ENCODE data around the gene TNFRSF12A. TPM values are rescaled to one million over a fixed set of nuclear protein-coding genes. Genes with fewer than 3 reads are reported as not detected.

TNFRSF12A gene
- total RNA-seq, 2 experiments from 2014 or later: 1.8 to 1.9 TPM

GRCh38 chr16:3012828-3013420 is 7.2 kb upstream of the TNFRSF12A start, which contains the start of gene CLDN9:
CLDN9 (plus strand) TSS chr16:3012923; CDS start chr16:3013363, 440 bp downstream.
- Mint-ChIP-seq H3K9me3 (no peaks in the 10 kb centered on the region), H3K4me1 (ENCODE audit: low read depth) (peaks cover 10% of the 10 kb centered on the region), H3K36me3 (ENCODE audit: low read depth) (no peaks in the 10 kb centered on the region), H3K27me3 (peaks cover 22% of the 10 kb centered on the region), H3K4me3 (no peak within 1 kb of the TSS), H3K27ac (no peak within 1 kb of the TSS)
- ATAC-seq (ENCODE audit: poor library complexity): peak; percentile 68
- Histone ChIP-seq H3K36me3 (ENCODE audit: insufficient read depth, low read length) (no peaks in the 10 kb centered on the region), H3K9me3 (ENCODE audit: control insufficient read depth in 1 of 2, insufficient read depth in 1 of 2, low read length in 2 of 2) (peaks cover 0 to 10% of the 10 kb centered on the region in 2 experiments), H3K4me1 (ENCODE audit: insufficient read depth, low read length) (peaks cover 35% of the 10 kb centered on the region), H3K27ac (ENCODE audit: low read depth in 1 of 2, low read length in 2 of 2) (no peak within 1 kb of the TSS), H3K4me3 (ENCODE audit: low read length) (no peak within 1 kb of the TSS), H3K27me3 (ENCODE audit: control insufficient read depth in 1 of 2, insufficient read depth in 2 of 2, low read length in 2 of 2) (peaks cover 10 to 11% of the 10 kb centered on the region in 2 experiments)
- ChIA-PET CTCF (no interaction called here), POLR2A (no interaction called here)
- intact Hi-C loops (cut with DNase I, micrococcal nuclease): no loop called here
- peak in 2 of 14 experiments; percentile 15 to 25 for DNase-seq
- TF ChIP-seq, protein P1, sequence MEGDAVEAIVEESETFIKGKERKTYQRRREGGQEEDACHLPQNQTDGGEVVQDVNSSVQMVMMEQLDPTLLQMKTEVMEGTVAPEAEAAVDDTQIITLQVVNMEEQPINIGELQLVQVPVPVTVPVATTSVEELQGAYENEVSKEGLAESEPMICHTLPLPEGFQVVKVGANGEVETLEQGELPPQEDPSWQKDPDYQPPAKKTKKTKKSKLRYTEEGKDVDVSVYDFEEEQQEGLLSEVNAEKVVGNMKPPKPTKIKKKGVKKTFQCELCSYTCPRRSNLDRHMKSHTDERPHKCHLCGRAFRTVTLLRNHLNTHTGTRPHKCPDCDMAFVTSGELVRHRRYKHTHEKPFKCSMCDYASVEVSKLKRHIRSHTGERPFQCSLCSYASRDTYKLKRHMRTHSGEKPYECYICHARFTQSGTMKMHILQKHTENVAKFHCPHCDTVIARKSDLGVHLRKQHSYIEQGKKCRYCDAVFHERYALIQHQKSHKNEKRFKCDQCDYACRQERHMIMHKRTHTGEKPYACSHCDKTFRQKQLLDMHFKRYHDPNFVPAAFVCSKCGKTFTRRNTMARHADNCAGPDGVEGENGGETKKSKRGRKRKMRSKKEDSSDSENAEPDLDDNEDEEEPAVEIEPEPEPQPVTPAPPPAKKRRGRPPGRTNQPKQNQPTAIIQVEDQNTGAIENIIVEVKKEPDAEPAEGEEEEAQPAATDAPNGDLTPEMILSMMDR (IDR thresholded peaks at IDR 0.05): no peak

- Histone ChIP-seq H3K27ac (ENCODE audit: low read depth in 1 of 2, low read length in 2 of 2) (no peak overlapping the region), H3K36me3 (ENCODE audit: insufficient read depth, low read length) (no peaks in the 10 kb centered on the region), H3K4me3 (ENCODE audit: low read length) (no peak overlapping the region), H3K4me1 (ENCODE audit: insufficient read depth, low read length) (peaks cover 35% of the 10 kb centered on the region), H3K9me3 (ENCODE audit: control insufficient read depth in 1 of 2, insufficient read depth in 1 of 2, low read length in 2 of 2) (peaks cover 0 to 10% of the 10 kb centered on the region in 2 experiments), H3K27me3 (ENCODE audit: control insufficient read depth in 1 of 2, insufficient read depth in 2 of 2, low read length in 2 of 2) (peaks cover 10 to 12% of the 10 kb centered on the region in 2 experiments)
- Mint-ChIP-seq H3K4me3 (no peak overlapping the region), H3K9me3 (no peaks in the 10 kb centered on the region), H3K27me3 (peaks cover 18% of the 10 kb centered on the region), H3K27ac (no peak overlapping the region), H3K4me1 (ENCODE audit: low read depth) (peaks cover 7% of the 10 kb centered on the region), H3K36me3 (ENCODE audit: low read depth) (no peaks in the 10 kb centered on the region)
- ChIA-PET POLR2A (no interaction called here), CTCF (no interaction called here)
- ATAC-seq (ENCODE audit: poor library complexity) (no peak), DNase-seq (no peak)
- intact Hi-C loops (cut with DNase I, micrococcal nuclease): no loop called here
- TF ChIP-seq, protein P1 (IDR thresholded peaks at IDR 0.05): no peak
Measured at GRCh38 chr16:3013491-3013951, 6.6 kb upstream of the TNFRSF12A start.

DNA sequence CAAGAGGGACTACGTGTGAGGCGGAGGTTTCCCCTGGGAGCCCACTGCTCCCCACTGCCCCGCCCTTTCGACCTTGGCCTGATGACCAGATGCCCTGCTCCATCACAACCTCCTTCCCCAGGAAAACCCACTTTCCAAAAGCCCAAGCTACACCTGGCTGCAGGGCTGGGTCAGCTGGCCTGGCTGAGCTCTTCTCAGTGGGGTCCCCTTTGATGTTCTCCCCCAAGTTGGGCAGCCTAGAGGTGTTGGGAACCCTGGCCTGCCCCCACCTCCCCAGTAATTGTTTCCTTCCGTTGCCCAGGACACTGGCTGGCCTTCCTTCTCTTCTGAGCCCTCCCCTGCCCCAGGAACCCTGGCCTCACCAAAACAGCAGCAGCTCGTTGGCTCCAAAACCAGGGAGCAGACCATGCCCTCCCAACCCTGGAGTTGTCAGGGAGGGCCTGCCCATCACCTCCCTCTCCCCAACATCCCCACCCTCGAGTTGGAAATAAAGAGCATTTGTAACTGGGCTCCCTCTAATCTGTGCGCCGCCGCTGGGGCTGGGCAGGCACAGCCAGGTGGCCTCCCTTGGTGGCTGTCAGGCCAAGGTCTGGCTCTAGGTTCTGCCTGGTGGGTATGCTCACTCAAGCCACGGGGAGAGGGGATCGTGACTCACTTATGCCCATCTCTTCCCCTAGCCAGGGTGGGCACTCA is 6.0 kb upstream of the TNFRSF12A start:
- H3K4me3 Mint-ChIP-seq: no peak overlapping the region
- H3K9me3 ChIP-seq (ENCODE audit: control insufficient read depth in 1 of 2, insufficient read depth in 1 of 2, low read length in 2 of 2): peaks cover 0 to 10% of the 10 kb centered on the region in 2 experiments
- H3K27ac Mint-ChIP-seq: no peak overlapping the region
- TF ChIP-seq, protein P1 (IDR thresholded peaks at IDR 0.05): no peak
- no peaks in the 10 kb centered on the region for H3K36me3 ChIP-seq (ENCODE audit: insufficient read depth, low read length)
- ChIA-PET CTCF (no interaction called here), POLR2A (no interaction called here)
- intact Hi-C loops (cut with DNase I, micrococcal nuclease): no loop called here
- H3K4me1 ChIP-seq (ENCODE audit: insufficient read depth, low read length): peaks cover 30% of the 10 kb centered on the region
- peaks cover 18% of the 10 kb centered on the region for H3K27me3 Mint-ChIP-seq
- H3K27ac ChIP-seq (ENCODE audit: low read depth in 1 of 2, low read length in 2 of 2): no peak overlapping the region
- H3K4me1 Mint-ChIP-seq (ENCODE audit: low read depth): peaks cover 4% of the 10 kb centered on the region
- peaks cover 10 to 12% of the 10 kb centered on the region in 2 experiments for H3K27me3 ChIP-seq (ENCODE audit: control insufficient read depth in 1 of 2, insufficient read depth in 2 of 2, low read length in 2 of 2)
- DNase-seq (no peak), ATAC-seq (ENCODE audit: poor library complexity) (no peak)
- no peak overlapping the region for H3K4me3 ChIP-seq (ENCODE audit: low read length)
- H3K36me3 Mint-ChIP-seq (ENCODE audit: low read depth): no peaks in the 10 kb centered on the region
- H3K9me3 Mint-ChIP-seq: no peaks in the 10 kb centered on the region
